ENCODE data around the gene PHACTR4.
"Not testable (repeated sequence)": the region's sequence is repeated elsewhere in the genome, so short reads cannot be mapped to it uniquely, and the experiment has no call there.

PHACTR4 gene

GRCh38 chr1:28525002-28525642, 155.6 kb downstream of the PHACTR4 start:
- H2AK5ac ChIP-seq (ENCODE audit: low read length); H3K23ac ChIP-seq (ENCODE audit: low read length); H3K18ac ChIP-seq (ENCODE audit: low read length); H2BK5ac ChIP-seq (ENCODE audit: low read length); H3K27me3 ChIP-seq (ENCODE audit: insufficient read depth, low read length, poor library complexity); H2BK15ac ChIP-seq (replicated peaks; ENCODE audit: low read depth); H3K56ac ChIP-seq (ENCODE audit: low read length); DNase-seq; H3K4ac ChIP-seq (ENCODE audit: low read depth, low read length); H3K27ac ChIP-seq (ENCODE audit: low read depth, low read length); H3K9ac ChIP-seq (ENCODE audit: low read length); H3K4me1 ChIP-seq (ENCODE audit: control insufficient read depth, low read depth, low read length); H4K8ac ChIP-seq (ENCODE audit: low read depth, low read length); H3K4me3 ChIP-seq (ENCODE audit: low read length); H2BK120ac ChIP-seq (ENCODE audit: low read depth, low read length); H3K4me2 ChIP-seq (ENCODE audit: low read length); H4K5ac ChIP-seq (ENCODE audit: low read length); H3K36me3 ChIP-seq (ENCODE audit: control insufficient read depth, insufficient read depth, low read length): not testable (repeated sequence)
- Histone ChIP-seq H3K79me2 (ENCODE audit: control insufficient read depth, insufficient read depth, low read length) (peaks cover 58% of the 10 kb centered on the region), H3K79me1 (ENCODE audit: low read length) (peaks cover 14% of the 10 kb centered on the region)
- no CpG with 5 or more reads among the region's 10 CpGs for WGBS (ENCODE audit: extremely low coverage, insufficient coverage, low lambda C conversion rate)

- Histone ChIP-seq H3K18ac (ENCODE audit: low read length) (no peak overlapping the region), H3K56ac (ENCODE audit: low read length) (no peak overlapping the region), H2BK5ac (ENCODE audit: low read length) (no peak overlapping the region), H3K27ac (ENCODE audit: low read depth, low read length) (no peak overlapping the region), H3K4me2 (ENCODE audit: low read length) (no peak overlapping the region), H3K79me2 (ENCODE audit: control insufficient read depth, insufficient read depth, low read length) (peaks cover 43% of the 10 kb centered on the region), H3K9ac (ENCODE audit: low read length) (no peak overlapping the region), H3K79me1 (ENCODE audit: low read length) (peaks cover 11% of the 10 kb centered on the region), H3K4me1 (ENCODE audit: control insufficient read depth, low read depth, low read length) (no peaks in the 10 kb centered on the region), H2AK5ac (ENCODE audit: low read length) (no peak overlapping the region), H3K4me3 (ENCODE audit: low read length) (no peak overlapping the region), H3K27me3 (ENCODE audit: insufficient read depth, low read length, poor library complexity) (no peaks in the 10 kb centered on the region), H3K4ac (ENCODE audit: low read depth, low read length) (no peak overlapping the region), H3K36me3 (ENCODE audit: control insufficient read depth, insufficient read depth, low read length) (peaks cover 4% of the 10 kb centered on the region), H4K8ac (ENCODE audit: low read depth, low read length) (no peak overlapping the region), H4K5ac (ENCODE audit: low read length) (no peak overlapping the region), H2BK15ac (replicated peaks; ENCODE audit: low read depth) (no peak overlapping the region), H2BK120ac (ENCODE audit: low read depth, low read length) (no peak overlapping the region), H3K23ac (ENCODE audit: low read length) (no peak overlapping the region)
- no CpG with 5 or more reads among the region's 9 CpGs for WGBS (ENCODE audit: extremely low coverage, insufficient coverage, low lambda C conversion rate)
- peak; percentile 37 for DNase-seq
Observed at GRCh38 chr1:28526886-28527285, 157.3 kb downstream of the PHACTR4 start.

GRCh38 chr1:28530456-28530855, 160.9 kb downstream of the PHACTR4 start:
- no peaks in the 10 kb centered on the region for H3K4me1 ChIP-seq (ENCODE audit: control insufficient read depth, low read depth, low read length)
- no peak overlapping the region for H3K4me3 ChIP-seq (ENCODE audit: low read length)
- WGBS (ENCODE audit: extremely low coverage, insufficient coverage, low lambda C conversion rate) = no CpG with 5 or more reads among the region's 31 CpGs
- DNase-seq = no peak
- H3K9ac ChIP-seq (ENCODE audit: low read length) = no peak overlapping the region
- no peak overlapping the region for H4K8ac ChIP-seq (ENCODE audit: low read depth, low read length)
- peaks cover 15% of the 10 kb centered on the region for H3K79me2 ChIP-seq (ENCODE audit: control insufficient read depth, insufficient read depth, low read length)
- no peak overlapping the region for H4K5ac ChIP-seq (ENCODE audit: low read length)
- peaks cover 11% of the 10 kb centered on the region for H3K36me3 ChIP-seq (ENCODE audit: control insufficient read depth, insufficient read depth, low read length)
- H2BK5ac ChIP-seq (ENCODE audit: low read length) = no peak overlapping the region
- H3K18ac ChIP-seq (ENCODE audit: low read length) = no peak overlapping the region
- H3K27me3 ChIP-seq (ENCODE audit: insufficient read depth, low read length, poor library complexity) = no peaks in the 10 kb centered on the region
- H3K56ac ChIP-seq (ENCODE audit: low read length) = no peak overlapping the region
- no peak overlapping the region for H3K27ac ChIP-seq (ENCODE audit: low read depth, low read length)
- no peak overlapping the region for H2BK15ac ChIP-seq (replicated peaks; ENCODE audit: low read depth)
- H3K4me2 ChIP-seq (ENCODE audit: low read length) = no peak overlapping the region
- no peak overlapping the region for H3K4ac ChIP-seq (ENCODE audit: low read depth, low read length)
- H3K79me1 ChIP-seq (ENCODE audit: low read length) = peaks cover 7% of the 10 kb centered on the region
- H3K23ac ChIP-seq (ENCODE audit: low read length) = no peak overlapping the region
- H2AK5ac ChIP-seq (ENCODE audit: low read length) = no peak overlapping the region
- H2BK120ac ChIP-seq (ENCODE audit: low read depth, low read length) = no peak overlapping the region

- Histone ChIP-seq H3K4me2 (ENCODE audit: low read length) (no peak overlapping the region), H3K9ac (ENCODE audit: low read length) (no peak overlapping the region), H2AK5ac (ENCODE audit: low read length) (no peak overlapping the region), H3K56ac (ENCODE audit: low read length) (no peak overlapping the region), H3K27ac (ENCODE audit: low read depth, low read length) (no peak overlapping the region), H3K23ac (ENCODE audit: low read length) (no peak overlapping the region), H3K4me1 (ENCODE audit: control insufficient read depth, low read depth, low read length) (no peaks in the 10 kb centered on the region), H3K79me2 (ENCODE audit: control insufficient read depth, insufficient read depth, low read length) (no peaks in the 10 kb centered on the region), H4K5ac (ENCODE audit: low read length) (no peak overlapping the region), H4K8ac (ENCODE audit: low read depth, low read length) (no peak overlapping the region), H3K18ac (ENCODE audit: low read length) (no peak overlapping the region), H3K27me3 (ENCODE audit: insufficient read depth, low read length, poor library complexity) (no peaks in the 10 kb centered on the region), H2BK15ac (replicated peaks; ENCODE audit: low read depth) (no peak overlapping the region), H3K79me1 (ENCODE audit: low read length) (peaks cover 3% of the 10 kb centered on the region), H2BK5ac (ENCODE audit: low read length) (no peak overlapping the region), H3K4me3 (ENCODE audit: low read length) (no peak overlapping the region), H2BK120ac (ENCODE audit: low read depth, low read length) (no peak overlapping the region), H3K4ac (ENCODE audit: low read depth, low read length) (no peak overlapping the region), H3K36me3 (ENCODE audit: control insufficient read depth, insufficient read depth, low read length) (peaks cover 30% of the 10 kb centered on the region)
- DNase-seq = no peak
- WGBS (ENCODE audit: extremely low coverage, insufficient coverage, low lambda C conversion rate) = no CpG with 5 or more reads among the region's 6 CpGs
Observed at GRCh38 chr1:28534671-28535070, 165.1 kb downstream of the PHACTR4 start.

- Histone ChIP-seq H3K27me3 (ENCODE audit: insufficient read depth, low read length, poor library complexity) (no peaks in the 10 kb centered on the region), H3K4me3 (ENCODE audit: low read length) (no peak overlapping the region), H2BK15ac (replicated peaks; ENCODE audit: low read depth) (no peak overlapping the region), H3K36me3 (ENCODE audit: control insufficient read depth, insufficient read depth, low read length) (peaks cover 30% of the 10 kb centered on the region), H3K4me1 (ENCODE audit: control insufficient read depth, low read depth, low read length) (no peaks in the 10 kb centered on the region), H3K4me2 (ENCODE audit: low read length) (no peak overlapping the region), H3K27ac (ENCODE audit: low read depth, low read length) (no peak overlapping the region), H3K79me1 (ENCODE audit: low read length) (peaks cover 3% of the 10 kb centered on the region), H4K8ac (ENCODE audit: low read depth, low read length) (no peak overlapping the region), H4K5ac (ENCODE audit: low read length) (no peak overlapping the region), H3K79me2 (ENCODE audit: control insufficient read depth, insufficient read depth, low read length) (no peaks in the 10 kb centered on the region), H3K4ac (ENCODE audit: low read depth, low read length) (no peak overlapping the region), H3K23ac (ENCODE audit: low read length) (no peak overlapping the region), H2BK120ac (ENCODE audit: low read depth, low read length) (no peak overlapping the region), H3K9ac (ENCODE audit: low read length) (no peak overlapping the region), H3K18ac (ENCODE audit: low read length) (no peak overlapping the region), H2BK5ac (ENCODE audit: low read length) (no peak overlapping the region), H3K56ac (ENCODE audit: low read length) (no peak overlapping the region), H2AK5ac (ENCODE audit: low read length) (no peak overlapping the region)
- WGBS (ENCODE audit: extremely low coverage, insufficient coverage, low lambda C conversion rate) = no CpG with 5 or more reads among the region's 6 CpGs
- DNase-seq = no peak
Observed at GRCh38 chr1:28535180-28535579, 165.6 kb downstream of the PHACTR4 start.
